AML-193 (cell line): ENCODE data around the gene PTPN7.
A peak's percentile ranks its signal among the peaks of the same experiment; 100 is the strongest.
"Not testable (repeated sequence)": the region's sequence is repeated elsewhere in the genome, so short reads cannot be mapped to it uniquely, and the experiment has no call there.

Source experiments
- DNase-seq, 2 experiments: peaks; one replicate each; lab custom pipeline; 2025; lab: John Stamatoyannopoulos, UW

PTPN7 gene

GRCh38 chr1:202160377-202160940 is at the start of gene PTPN7:
PTPN7 (minus strand) TSS chr1:202160602; CDS start chr1:202159402, 1,200 bp downstream.
- DNase-seq = peak; percentile 70

GRCh38 chr1:202208351-202208857 is 48.0 kb upstream of the PTPN7 start:
- DNase-seq = no peak

- DNase-seq = no peak
These were observed 46.9 kb upstream of the PTPN7 start for GRCh38 chr1:202207292-202207691.

GRCh38 chr1:202205523-202206190 is 45.3 kb upstream of the PTPN7 start:
- no peak for DNase-seq

- DNase-seq = no peak
These were observed 43.7 kb upstream of the PTPN7 start for GRCh38 chr1:202204065-202204464.

- no peak for DNase-seq
These were observed 43.0 kb upstream of the PTPN7 start for GRCh38 chr1:202203238-202204039.

- no peak for DNase-seq
These were observed 42.2 kb upstream of the PTPN7 start for GRCh38 chr1:202202500-202203168.

- no peak for DNase-seq
These were observed 41.6 kb upstream of the PTPN7 start for GRCh38 chr1:202201971-202202370.

- no peak for DNase-seq
These were observed 40.9 kb upstream of the PTPN7 start for GRCh38 chr1:202201266-202201665.

- DNase-seq = no peak
These were observed 40.3 kb upstream of the PTPN7 start for GRCh38 chr1:202200669-202201068.

- DNase-seq = no peak
These were observed 39.7 kb upstream of the PTPN7 start for GRCh38 chr1:202200112-202200548.

- DNase-seq = no peak
These were observed 38.9 kb upstream of the PTPN7 start for GRCh38 chr1:202199040-202199889.

GRCh38 chr1:202198366-202198724 is 37.9 kb upstream of the PTPN7 start:
- no peak for DNase-seq

GRCh38 chr1:202197653-202198365 is 37.4 kb upstream of the PTPN7 start:
- DNase-seq = no peak

- no peak for DNase-seq
These were observed 33.9 kb upstream of the PTPN7 start for GRCh38 chr1:202194328-202194648.

- no peak for DNase-seq
These were observed 33.4 kb upstream of the PTPN7 start, which contains the start of gene LGR6 for GRCh38 chr1:202193614-202194327. LGR6 (plus strand) TSS chr1:202193799; CDS start chr1:202193990, 191 bp downstream.

GRCh38 chr1:202192770-202193613 is 32.6 kb upstream of the PTPN7 start:
- peak; percentile 14 to 23 for DNase-seq

GRCh38 chr1:202191391-202191790 is 31.0 kb upstream of the PTPN7 start:
- DNase-seq = not testable (repeated sequence)
